ENCODE results near the gene LASP1NB.
"Not testable (repeated sequence)": the region's sequence is repeated elsewhere in the genome, so short reads cannot be mapped to it uniquely, and the experiment has no call there.

LASP1NB gene

DNA sequence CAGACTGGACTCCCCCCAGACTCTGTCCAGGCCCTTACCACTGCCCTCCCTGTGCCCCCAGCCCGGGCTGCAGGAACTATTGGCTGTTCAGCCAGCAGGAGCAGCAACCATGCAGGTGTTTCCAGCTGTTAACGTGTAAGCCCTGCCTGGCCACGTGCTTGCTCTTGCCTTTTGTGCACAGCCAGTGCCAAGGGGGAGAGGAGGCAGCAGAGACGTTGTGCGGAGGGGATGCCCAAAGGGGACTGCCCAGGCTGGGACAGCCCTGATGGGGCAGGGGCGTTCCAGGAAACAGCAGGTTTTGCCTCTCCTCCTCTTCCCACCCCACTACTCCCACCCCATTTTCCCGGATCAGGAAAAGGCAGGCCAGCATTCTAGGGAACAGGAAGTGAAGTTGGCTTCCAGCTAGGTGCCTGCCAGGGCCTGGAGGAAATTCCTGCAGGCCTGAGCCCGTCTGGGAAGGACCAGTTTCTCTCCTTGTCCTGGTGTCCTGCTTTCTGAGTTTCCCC lies 16.7 kb upstream of the LASP1NB start:
- Histone ChIP-seq H3K4me1 (ENCODE audit: control insufficient read depth, insufficient read depth, low read length) (0 out of 2 replicates have a peak, but pooled peaks cover 4% of the 10 kb centered on the region), H3K27ac (ENCODE audit: low read depth, low read length) (no peak overlapping the region), H3K9me3 (ENCODE audit: control insufficient read depth, insufficient read depth, low read length) (no peaks in the 10 kb centered on the region), H3K27me3 (ENCODE audit: control insufficient read depth, insufficient read depth, low read length) (no peaks in the 10 kb centered on the region), H3K9ac (ENCODE audit: low read depth, low read length) (no peak overlapping the region), H3K36me3 (ENCODE audit: control insufficient read depth, insufficient read depth, low read length) (peaks cover 36% of the 10 kb centered on the region), H3K4me3 (ENCODE audit: low read depth, low read length) (no peak overlapping the region)

DNA sequence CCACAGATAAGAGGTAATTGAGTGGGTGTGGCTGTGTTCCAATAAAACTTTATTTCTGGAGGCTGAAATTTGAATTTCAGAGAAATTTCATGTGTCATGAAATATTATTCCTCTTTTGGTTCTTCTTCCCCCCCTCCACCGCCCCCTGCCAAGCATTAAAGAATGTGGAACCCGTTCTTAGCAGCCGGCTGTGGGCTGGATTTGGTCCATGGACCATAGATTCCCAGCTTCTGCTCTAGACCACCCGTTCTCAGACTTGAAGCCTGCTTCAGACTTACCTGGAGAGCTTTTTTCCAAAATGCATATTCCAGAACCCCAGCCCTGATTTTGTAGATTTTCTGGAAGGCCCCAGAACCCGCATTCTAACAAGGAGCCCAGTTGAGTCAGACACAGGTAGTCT lies 15.1 kb upstream of the LASP1NB start:
- H3K9me3 ChIP-seq (ENCODE audit: control insufficient read depth, insufficient read depth, low read length): no peaks in the 10 kb centered on the region
- peaks cover 33% of the 10 kb centered on the region for H3K36me3 ChIP-seq (ENCODE audit: control insufficient read depth, insufficient read depth, low read length)
- no peak overlapping the region for H3K4me3 ChIP-seq (ENCODE audit: low read depth, low read length)
- no peak overlapping the region for H3K9ac ChIP-seq (ENCODE audit: low read depth, low read length)
- no peak overlapping the region for H3K27ac ChIP-seq (ENCODE audit: low read depth, low read length)
- H3K4me1 ChIP-seq (ENCODE audit: control insufficient read depth, insufficient read depth, low read length): 0 out of 2 replicates have a peak, but pooled peaks cover 4% of the 10 kb centered on the region
- no peaks in the 10 kb centered on the region for H3K27me3 ChIP-seq (ENCODE audit: control insufficient read depth, insufficient read depth, low read length)

DNA sequence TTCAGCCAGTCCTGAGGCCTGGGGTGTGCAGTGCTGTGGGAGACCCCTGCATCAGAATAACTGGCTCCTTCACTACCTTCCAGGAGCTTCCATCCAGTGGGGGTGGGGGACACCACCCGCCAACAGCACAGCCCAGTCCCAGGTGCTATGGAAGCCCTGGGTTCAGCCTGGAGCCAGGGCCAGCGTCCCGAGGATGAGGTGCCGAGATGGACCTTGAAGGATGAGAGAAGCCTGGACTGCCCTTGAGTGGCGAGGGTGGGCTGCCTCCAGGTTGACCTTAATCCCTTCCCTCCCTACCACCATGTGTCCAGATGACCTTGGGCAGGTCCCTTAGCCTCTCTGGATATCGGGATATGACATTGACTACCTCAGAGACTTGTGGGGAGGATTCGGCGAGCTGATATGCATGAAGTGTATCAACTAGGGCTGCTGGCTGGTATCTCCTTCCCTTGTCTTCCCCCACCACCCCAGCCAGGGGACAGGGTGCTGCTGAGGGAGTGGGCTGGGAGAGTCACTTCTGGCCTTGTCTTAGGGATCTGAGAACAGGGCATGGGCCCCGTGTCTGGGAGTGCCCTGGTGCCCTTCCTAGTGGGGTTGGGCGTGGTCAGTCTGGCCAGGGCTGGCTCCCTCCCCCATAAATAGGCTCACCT lies 14.2 kb upstream of the LASP1NB start:
- H3K9me3 ChIP-seq (ENCODE audit: control insufficient read depth, insufficient read depth, low read length): no peaks in the 10 kb centered on the region
- peaks cover 38% of the 10 kb centered on the region for H3K36me3 ChIP-seq (ENCODE audit: control insufficient read depth, insufficient read depth, low read length)
- no peak overlapping the region for H3K27ac ChIP-seq (ENCODE audit: low read depth, low read length)
- no peak overlapping the region for H3K9ac ChIP-seq (ENCODE audit: low read depth, low read length)
- H3K4me3 ChIP-seq (ENCODE audit: low read depth, low read length): no peak overlapping the region
- H3K4me1 ChIP-seq (ENCODE audit: control insufficient read depth, insufficient read depth, low read length): 0 out of 2 replicates have a peak, but pooled peaks cover 4% of the 10 kb centered on the region
- H3K27me3 ChIP-seq (ENCODE audit: control insufficient read depth, insufficient read depth, low read length): no peaks in the 10 kb centered on the region

DNA sequence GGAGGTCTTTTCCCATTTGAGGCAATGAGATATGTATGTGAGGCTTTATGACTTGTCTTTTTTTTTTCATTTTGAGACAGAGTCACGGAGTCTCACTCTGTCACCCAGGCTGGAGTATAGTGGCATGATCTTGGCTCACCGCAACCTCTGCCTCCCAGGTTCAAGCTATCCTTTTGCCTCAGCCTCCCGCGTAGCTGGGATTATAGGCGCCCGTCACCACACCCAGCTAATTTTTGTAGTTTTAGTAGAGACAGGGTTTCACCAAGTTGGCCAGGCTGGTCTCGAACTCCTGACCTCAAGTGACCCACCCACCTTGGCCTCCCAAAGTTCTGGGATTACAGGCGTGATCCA lies 13.7 kb upstream of the LASP1NB start:
- H3K27ac ChIP-seq (ENCODE audit: low read depth, low read length); H3K9ac ChIP-seq (ENCODE audit: low read depth, low read length); H3K9me3 ChIP-seq (ENCODE audit: control insufficient read depth, insufficient read depth, low read length); H3K4me3 ChIP-seq (ENCODE audit: low read depth, low read length); H3K27me3 ChIP-seq (ENCODE audit: control insufficient read depth, insufficient read depth, low read length); H3K4me1 ChIP-seq (ENCODE audit: control insufficient read depth, insufficient read depth, low read length): not testable (repeated sequence)
- peaks cover 38% of the 10 kb centered on the region for H3K36me3 ChIP-seq (ENCODE audit: control insufficient read depth, insufficient read depth, low read length)

DNA sequence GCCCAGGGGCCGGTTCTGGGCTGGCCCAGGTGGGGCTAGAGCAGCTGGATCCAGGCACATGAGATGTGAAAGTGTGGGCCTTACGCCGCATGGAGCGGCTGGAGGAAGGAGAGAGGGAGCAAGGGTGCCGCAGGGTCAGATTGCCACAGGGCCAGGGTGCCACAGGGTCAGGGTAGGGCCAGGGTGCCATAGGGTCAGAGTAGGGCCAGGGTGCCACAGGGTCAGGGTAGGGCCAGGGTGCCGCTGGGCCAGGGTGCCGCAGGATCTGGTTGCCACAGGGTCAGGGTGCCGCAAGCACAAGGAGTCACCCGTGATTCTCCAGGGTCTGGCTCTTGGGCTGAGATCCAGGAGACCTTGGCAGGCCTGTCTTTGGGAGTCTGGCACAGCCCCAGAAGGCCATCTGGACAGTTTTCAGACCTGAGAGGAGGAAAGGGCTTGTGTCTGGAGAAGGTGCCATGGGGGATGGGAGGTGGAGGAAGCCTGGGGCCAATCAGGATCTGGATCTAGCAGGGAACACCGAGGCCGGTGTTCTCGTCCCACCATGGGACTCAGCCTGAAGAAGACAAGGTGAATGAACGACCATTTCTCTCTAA lies 13.1 kb upstream of the LASP1NB start:
- H3K9ac ChIP-seq (ENCODE audit: low read depth, low read length): no peak overlapping the region
- H3K27ac ChIP-seq (ENCODE audit: low read depth, low read length): no peak overlapping the region
- H3K4me3 ChIP-seq (ENCODE audit: low read depth, low read length): no peak overlapping the region
- no peaks in the 10 kb centered on the region for H3K4me1 ChIP-seq (ENCODE audit: control insufficient read depth, insufficient read depth, low read length)
- no peaks in the 10 kb centered on the region for H3K9me3 ChIP-seq (ENCODE audit: control insufficient read depth, insufficient read depth, low read length)
- no peaks in the 10 kb centered on the region for H3K27me3 ChIP-seq (ENCODE audit: control insufficient read depth, insufficient read depth, low read length)
- H3K36me3 ChIP-seq (ENCODE audit: control insufficient read depth, insufficient read depth, low read length): peaks cover 43% of the 10 kb centered on the region

DNA sequence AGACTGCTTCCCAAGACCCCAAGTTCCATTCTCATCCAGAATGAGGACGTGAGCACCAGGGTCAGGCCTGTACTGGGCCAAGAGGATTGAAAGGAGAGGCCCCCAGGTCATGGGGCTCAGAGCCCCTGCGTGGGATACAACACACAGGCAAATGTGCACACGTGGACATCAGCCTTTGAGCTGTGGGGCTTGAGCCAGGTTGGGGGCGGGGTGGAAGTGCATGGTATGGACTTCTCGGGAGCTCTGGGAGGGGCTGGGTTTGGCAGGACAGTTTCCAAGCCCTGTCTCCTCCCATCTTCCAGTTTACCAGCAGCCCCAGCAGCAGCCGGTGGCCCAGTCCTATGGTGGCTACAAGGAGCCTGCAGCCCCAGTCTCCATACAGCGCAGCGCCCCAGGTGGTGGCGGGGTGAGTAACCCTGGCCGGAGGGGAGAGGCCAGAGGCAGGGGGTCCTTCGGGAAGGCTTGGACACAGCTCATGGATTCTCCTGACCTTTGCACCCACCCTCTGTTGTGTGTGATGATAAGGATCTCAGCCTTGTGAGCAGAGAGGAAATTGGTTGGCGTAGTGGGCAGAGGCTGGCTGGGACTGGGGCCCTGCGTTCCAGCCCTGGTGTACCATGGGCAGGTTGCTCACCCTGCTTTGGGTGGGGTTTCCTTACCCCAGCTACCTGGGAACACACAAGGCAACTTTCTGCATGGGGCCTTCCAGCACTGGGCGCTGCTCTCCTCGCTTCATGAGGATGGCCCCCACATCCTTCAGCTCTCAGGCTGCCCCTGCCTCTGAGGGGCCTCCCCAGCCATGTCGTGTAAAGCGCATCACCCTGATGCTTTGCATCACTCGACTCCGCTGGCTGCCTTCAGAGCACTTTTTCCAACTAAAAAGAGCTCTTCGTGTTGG lies 10.4 kb upstream of the LASP1NB start:
- Histone ChIP-seq H3K9ac (ENCODE audit: low read depth, low read length) (no peak overlapping the region), H3K36me3 (ENCODE audit: control insufficient read depth, insufficient read depth, low read length) (peaks cover 64% of the 10 kb centered on the region), H3K9me3 (ENCODE audit: control insufficient read depth, insufficient read depth, low read length) (no peaks in the 10 kb centered on the region), H3K4me3 (ENCODE audit: low read depth, low read length) (no peak overlapping the region), H3K27me3 (ENCODE audit: control insufficient read depth, insufficient read depth, low read length) (no peaks in the 10 kb centered on the region), H3K4me1 (ENCODE audit: control insufficient read depth, insufficient read depth, low read length) (no peaks in the 10 kb centered on the region), H3K27ac (ENCODE audit: low read depth, low read length) (no peak overlapping the region)

DNA sequence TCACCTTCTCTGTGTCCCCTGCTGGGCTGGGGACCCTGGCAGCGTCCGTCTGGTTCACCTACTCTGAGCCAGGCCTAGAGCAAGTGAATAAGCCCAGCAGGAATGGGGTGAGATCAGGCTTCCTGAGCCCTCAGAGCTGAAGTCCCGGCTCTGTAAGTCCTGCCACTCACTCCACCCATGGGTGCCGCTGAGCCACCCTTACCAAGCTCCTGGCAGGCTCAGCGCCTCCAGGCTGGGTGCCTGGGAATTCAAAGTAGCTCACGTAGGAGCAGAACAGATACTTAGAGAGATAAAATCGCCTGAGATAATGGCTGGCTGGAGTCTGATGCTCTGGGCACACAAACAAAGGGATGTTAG lies 9.8 kb upstream of the LASP1NB start:
- peaks cover 64% of the 10 kb centered on the region for H3K36me3 ChIP-seq (ENCODE audit: control insufficient read depth, insufficient read depth, low read length)
- H3K27ac ChIP-seq (ENCODE audit: low read depth, low read length): no peak overlapping the region
- H3K4me1 ChIP-seq (ENCODE audit: control insufficient read depth, insufficient read depth, low read length): no peaks in the 10 kb centered on the region
- H3K9me3 ChIP-seq (ENCODE audit: control insufficient read depth, insufficient read depth, low read length): no peaks in the 10 kb centered on the region
- no peak overlapping the region for H3K4me3 ChIP-seq (ENCODE audit: low read depth, low read length)
- no peaks in the 10 kb centered on the region for H3K27me3 ChIP-seq (ENCODE audit: control insufficient read depth, insufficient read depth, low read length)
- no peak overlapping the region for H3K9ac ChIP-seq (ENCODE audit: low read depth, low read length)

DNA sequence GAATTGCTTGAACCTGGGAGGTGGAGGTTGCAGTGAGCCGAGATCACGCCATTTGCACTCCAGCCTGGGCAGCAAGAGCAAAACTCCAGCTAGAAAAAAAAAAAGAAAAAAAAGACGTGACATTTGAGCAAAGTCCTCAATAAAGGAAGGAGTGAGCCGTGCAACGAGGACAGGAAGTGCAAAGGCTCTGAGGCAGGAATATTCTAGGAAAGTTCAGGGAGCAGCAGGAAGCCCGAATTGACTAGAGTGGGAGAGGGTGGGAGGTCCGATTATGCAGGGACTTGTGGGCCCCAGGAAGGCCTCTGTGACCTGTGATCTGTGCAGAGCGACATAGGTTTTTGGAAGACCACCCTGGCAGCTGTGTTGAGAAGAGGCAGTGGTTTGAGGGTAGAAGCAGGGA lies 8.6 kb upstream of the LASP1NB start:
- H3K4me1 ChIP-seq (ENCODE audit: control insufficient read depth, insufficient read depth, low read length): no peaks in the 10 kb centered on the region
- H3K9me3 ChIP-seq (ENCODE audit: control insufficient read depth, insufficient read depth, low read length): no peaks in the 10 kb centered on the region
- H3K4me3 ChIP-seq (ENCODE audit: low read depth, low read length): no peak overlapping the region
- H3K27ac ChIP-seq (ENCODE audit: low read depth, low read length): no peak overlapping the region
- no peaks in the 10 kb centered on the region for H3K27me3 ChIP-seq (ENCODE audit: control insufficient read depth, insufficient read depth, low read length)
- no peak overlapping the region for H3K9ac ChIP-seq (ENCODE audit: low read depth, low read length)
- H3K36me3 ChIP-seq (ENCODE audit: control insufficient read depth, insufficient read depth, low read length): peaks cover 54% of the 10 kb centered on the region

DNA sequence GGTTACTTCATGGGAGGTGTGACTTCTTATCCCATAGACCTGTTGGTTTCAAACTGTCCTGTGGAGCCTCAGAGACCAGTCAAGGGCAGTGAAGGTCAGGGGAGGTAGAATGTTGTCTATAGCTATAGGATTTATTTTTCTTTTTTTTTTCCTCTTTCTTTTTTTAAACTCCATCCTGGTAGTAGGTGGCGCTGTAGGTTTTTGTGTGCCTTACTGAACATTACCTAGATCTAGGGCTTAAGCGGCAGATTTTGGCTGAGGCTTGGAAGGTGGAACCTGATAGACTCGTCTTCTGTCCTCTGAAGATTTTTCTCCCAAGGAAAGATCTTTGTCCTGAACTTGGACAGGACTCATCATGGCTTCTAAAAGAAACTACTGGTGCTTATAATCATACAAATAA lies 8.2 kb upstream of the LASP1NB start:
- no peaks in the 10 kb centered on the region for H3K9me3 ChIP-seq (ENCODE audit: control insufficient read depth, insufficient read depth, low read length)
- H3K4me1 ChIP-seq (ENCODE audit: control insufficient read depth, insufficient read depth, low read length): peaks cover 2% of the 10 kb centered on the region; the same call in 1 of the 2 replicates
- no peaks in the 10 kb centered on the region for H3K27me3 ChIP-seq (ENCODE audit: control insufficient read depth, insufficient read depth, low read length)
- H3K4me3 ChIP-seq (ENCODE audit: low read depth, low read length): no peak overlapping the region
- H3K9ac ChIP-seq (ENCODE audit: low read depth, low read length): no peak overlapping the region
- H3K27ac ChIP-seq (ENCODE audit: low read depth, low read length): no peak overlapping the region
- peaks cover 54% of the 10 kb centered on the region for H3K36me3 ChIP-seq (ENCODE audit: control insufficient read depth, insufficient read depth, low read length)

DNA sequence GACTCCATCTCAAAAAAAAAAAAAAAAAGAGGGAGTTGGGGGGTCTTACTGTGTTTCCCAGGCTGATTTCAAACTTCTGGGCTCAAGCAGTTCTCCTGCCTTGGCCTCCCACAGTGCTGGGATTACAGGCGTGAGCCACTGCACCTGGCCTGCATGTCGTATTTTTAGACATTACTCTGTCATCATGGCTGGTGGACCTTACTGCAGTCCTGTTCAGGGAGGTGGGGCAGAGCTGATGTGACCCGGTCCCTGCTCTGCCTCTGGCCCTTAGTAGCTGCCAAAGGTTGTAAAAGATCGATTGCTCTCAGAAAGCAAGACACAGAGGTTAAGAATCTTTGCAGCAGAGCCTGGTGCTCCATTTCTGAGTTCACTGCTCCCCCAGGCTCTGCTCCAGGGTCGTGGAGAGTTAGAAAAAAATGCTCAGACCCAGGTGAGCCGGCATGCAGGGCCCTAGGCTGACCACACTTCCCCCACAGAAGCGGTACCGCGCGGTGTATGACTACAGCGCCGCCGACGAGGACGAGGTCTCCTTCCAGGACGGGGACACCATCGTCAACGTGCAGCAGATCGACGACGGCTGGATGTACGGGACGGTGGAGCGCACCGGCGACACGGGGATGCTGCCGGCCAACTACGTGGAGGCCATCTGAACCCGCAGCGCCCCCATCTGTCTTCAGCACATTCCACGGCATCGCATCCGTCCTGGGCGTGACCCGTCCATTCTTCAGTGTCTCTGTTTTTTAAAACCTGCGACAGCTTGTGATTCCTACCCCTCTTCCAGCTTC lies 7.1 kb upstream of the LASP1NB start:
- Histone ChIP-seq H3K4me3 (ENCODE audit: low read depth, low read length) (no peak overlapping the region), H3K4me1 (ENCODE audit: control insufficient read depth, insufficient read depth, low read length) (peaks cover 11% of the 10 kb centered on the region), H3K9me3 (ENCODE audit: control insufficient read depth, insufficient read depth, low read length) (no peaks in the 10 kb centered on the region), H3K9ac (ENCODE audit: low read depth, low read length) (no peak overlapping the region), H3K36me3 (ENCODE audit: control insufficient read depth, insufficient read depth, low read length) (peaks cover 47% of the 10 kb centered on the region), H3K27me3 (ENCODE audit: control insufficient read depth, insufficient read depth, low read length) (no peaks in the 10 kb centered on the region), H3K27ac (ENCODE audit: low read depth, low read length) (no peak overlapping the region)
